ENCODE measurements around the gene OSBP2.

OSBP2 gene

DNA sequence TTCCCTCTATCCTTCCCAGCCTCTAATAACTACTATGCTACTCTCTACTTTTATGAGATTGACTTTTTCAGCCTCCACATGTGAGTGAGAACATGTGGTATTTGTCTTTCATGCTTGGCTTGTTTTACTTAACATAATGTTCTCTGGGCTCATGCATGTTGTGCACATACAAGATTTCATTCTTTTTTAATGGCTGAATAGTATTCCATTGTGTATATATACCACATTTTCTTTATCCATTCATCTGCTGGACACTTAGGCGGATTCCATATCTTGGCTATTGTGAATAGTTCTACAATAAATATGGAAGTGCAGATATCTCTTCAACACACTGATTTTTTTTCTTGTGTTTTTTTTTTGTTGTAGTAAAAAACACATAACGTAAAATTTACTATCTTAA, 19.4 kb downstream of the OSBP2 start:
- no peak overlapping the region for H3K4me3 ChIP-seq (ENCODE audit: control insufficient read depth, low read depth, low read length)
- TF ChIP-seq, protein P1, sequence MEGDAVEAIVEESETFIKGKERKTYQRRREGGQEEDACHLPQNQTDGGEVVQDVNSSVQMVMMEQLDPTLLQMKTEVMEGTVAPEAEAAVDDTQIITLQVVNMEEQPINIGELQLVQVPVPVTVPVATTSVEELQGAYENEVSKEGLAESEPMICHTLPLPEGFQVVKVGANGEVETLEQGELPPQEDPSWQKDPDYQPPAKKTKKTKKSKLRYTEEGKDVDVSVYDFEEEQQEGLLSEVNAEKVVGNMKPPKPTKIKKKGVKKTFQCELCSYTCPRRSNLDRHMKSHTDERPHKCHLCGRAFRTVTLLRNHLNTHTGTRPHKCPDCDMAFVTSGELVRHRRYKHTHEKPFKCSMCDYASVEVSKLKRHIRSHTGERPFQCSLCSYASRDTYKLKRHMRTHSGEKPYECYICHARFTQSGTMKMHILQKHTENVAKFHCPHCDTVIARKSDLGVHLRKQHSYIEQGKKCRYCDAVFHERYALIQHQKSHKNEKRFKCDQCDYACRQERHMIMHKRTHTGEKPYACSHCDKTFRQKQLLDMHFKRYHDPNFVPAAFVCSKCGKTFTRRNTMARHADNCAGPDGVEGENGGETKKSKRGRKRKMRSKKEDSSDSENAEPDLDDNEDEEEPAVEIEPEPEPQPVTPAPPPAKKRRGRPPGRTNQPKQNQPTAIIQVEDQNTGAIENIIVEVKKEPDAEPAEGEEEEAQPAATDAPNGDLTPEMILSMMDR (IDR thresholded peaks at IDR 0.05; ENCODE audit: control insufficient read depth, insufficient read depth, low read depth, low read length, missing control alignments): no peak
- DNase-seq (ENCODE audit: low read depth): no peak

DNA sequence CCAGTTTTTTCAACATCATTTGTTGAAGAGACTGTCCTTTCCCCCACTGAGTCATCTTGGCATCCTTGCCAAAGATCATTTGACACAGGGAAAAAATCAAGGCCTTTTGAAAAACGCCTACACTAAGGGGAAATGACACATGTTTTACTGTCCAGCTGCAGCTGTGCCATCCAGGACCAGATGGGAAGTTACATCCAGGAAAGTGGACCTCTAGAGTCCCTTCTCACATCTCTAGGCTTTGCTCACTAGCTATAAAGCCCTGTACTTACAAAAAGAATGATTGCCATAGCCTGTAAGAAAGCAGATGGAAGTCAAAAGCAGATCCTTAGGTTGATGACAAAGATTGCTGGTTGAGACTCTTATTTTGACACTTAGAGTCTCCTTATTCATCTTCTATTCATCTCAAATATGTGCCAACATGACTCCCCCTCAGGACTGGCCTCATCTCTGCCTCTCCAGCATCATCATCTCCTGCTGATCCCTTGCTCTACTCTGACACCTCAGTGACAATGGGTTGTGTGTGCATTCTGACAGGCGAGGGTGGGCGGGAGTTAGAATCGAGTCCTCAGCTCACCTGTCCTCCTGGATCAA, 22.8 kb downstream of the OSBP2 start:
- H3K4me3 ChIP-seq (ENCODE audit: control insufficient read depth, low read depth, low read length): no peak overlapping the region
- DNase-seq (ENCODE audit: low read depth): peak; percentile 37
- TF ChIP-seq, protein P1 (IDR thresholded peaks at IDR 0.05; ENCODE audit: control insufficient read depth, insufficient read depth, low read depth, low read length, missing control alignments): no peak

DNA sequence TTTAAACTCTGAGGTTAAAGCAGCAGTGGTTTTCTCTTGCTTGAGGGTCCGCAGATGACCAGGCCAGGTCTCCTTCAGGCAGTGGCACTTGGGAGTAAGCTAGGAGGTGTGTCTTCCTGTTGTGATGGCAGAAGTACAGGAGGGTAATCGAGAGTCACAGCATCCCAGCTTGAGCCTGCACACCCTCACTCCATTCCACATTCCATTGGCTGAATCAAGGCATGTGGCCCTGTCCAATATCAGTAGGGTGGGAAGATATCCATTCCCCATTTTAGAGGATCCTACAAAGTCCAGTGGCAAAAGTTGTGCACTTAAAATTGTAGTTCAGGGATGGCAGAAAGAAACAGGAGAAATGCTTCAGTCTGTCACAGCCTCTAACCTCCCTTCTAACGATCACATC, 23.3 kb downstream of the OSBP2 start:
- no peak for DNase-seq (ENCODE audit: low read depth)
- H3K4me3 ChIP-seq (ENCODE audit: control insufficient read depth, low read depth, low read length): no peak overlapping the region
- TF ChIP-seq, protein P1 (IDR thresholded peaks at IDR 0.05; ENCODE audit: control insufficient read depth, insufficient read depth, low read depth, low read length, missing control alignments): no peak

DNA sequence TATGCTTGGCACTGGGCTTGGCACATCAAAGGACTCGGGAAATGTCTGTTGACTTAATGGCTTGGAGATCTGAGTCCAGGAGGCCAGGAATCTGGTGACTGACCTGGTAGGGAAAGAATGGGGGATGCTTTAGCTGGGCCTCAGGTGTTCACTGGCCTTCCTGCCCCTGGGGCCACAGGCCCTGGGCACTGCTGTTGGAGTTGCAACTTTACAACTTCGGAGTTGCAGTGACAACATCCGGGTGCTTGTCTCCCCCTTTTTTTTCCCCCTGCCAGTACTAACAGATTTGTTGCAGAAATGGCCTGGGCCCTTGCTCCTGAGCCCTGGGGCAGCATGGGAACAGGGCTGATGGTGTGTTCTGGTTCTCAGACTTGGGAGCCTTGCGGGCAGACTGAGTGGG, 23.8 kb downstream of the OSBP2 start:
- no peak for DNase-seq (ENCODE audit: low read depth)
- H3K4me3 ChIP-seq (ENCODE audit: control insufficient read depth, low read depth, low read length): no peak overlapping the region
- TF ChIP-seq, protein P1 (IDR thresholded peaks at IDR 0.05; ENCODE audit: control insufficient read depth, insufficient read depth, low read depth, low read length, missing control alignments): no peak

DNA sequence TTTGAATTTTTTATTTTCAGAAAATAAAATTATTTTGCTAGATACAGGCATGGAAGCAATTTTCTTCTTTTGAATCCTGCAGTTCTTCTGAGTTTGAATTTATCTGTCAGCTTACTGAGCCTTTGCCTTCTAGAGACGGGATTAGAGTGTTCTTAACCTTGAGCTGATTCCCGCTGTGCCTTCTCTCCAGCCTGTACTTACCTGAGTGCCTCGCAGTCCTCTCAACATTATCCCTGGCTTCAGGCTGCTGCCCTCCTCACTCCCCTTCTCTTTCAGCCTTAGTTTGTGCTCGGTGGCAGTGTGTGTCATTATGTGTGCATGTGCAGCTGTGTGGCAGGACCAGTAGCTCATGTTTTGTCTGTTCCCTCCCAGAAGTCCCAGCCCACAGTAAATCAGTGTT, 24.3 kb downstream of the OSBP2 start:
- TF ChIP-seq, protein P1 (IDR thresholded peaks at IDR 0.05; ENCODE audit: control insufficient read depth, insufficient read depth, low read depth, low read length, missing control alignments): no peak
- no peak for DNase-seq (ENCODE audit: low read depth)
- no peak overlapping the region for H3K4me3 ChIP-seq (ENCODE audit: control insufficient read depth, low read depth, low read length)

DNA sequence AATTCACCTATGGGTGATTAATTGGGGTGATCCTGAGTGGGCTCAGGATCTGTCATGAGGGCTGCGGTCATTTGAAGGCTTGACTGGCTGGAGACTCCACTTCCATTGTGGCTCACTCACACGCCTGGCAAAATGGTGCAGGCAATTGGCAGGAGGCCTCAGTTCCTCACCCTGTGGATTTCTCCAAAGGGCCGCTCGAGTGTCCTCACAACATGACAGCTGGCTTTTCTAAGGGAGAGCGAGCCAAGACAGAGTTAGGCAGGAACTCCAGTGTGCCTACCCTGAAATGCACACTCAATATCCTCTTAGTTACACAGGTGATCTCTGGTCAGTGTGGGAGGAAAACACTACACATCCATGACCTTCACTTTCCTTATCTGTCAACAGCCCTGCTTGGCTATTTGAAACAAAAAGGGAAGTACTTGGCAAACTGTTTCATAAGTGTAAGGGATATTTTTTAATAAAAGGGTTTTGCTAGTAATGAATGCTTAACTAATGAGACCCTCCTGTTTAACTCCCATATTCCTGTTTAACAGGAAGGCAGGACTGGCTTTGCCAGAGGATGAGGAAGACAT, 25.7 kb downstream of the OSBP2 start:
- DNase-seq (ENCODE audit: low read depth): no peak
- TF ChIP-seq, protein P1 (IDR thresholded peaks at IDR 0.05; ENCODE audit: control insufficient read depth, insufficient read depth, low read depth, low read length, missing control alignments): no peak
- no peak overlapping the region for H3K4me3 ChIP-seq (ENCODE audit: control insufficient read depth, low read depth, low read length)
